H9 (cell line): ENCODE measurements around the gene GRIP2. TPM values are rescaled to one million over a fixed set of nuclear protein-coding genes. Genes with fewer than 3 reads are reported as not detected.

ENCODE experiments used
- DNase-seq: peaks from one replicate; pipeline ENCODE4 v3.0.0-alpha.2; 2017
- H2AFZ ChIP-seq: one replicate; pipeline ENCODE4 v1.6.1; 2013; ENCODE audit warnings: mild to moderate bottlenecking, low read length, control low read depth, moderate library complexity
- H2AK5ac ChIP-seq: 2 replicates; pipeline ENCODE4 v1.6.1; 2013; ENCODE audit warnings: low read length, control low read depth, mixed read lengths; ENCODE audit not compliant: insufficient read length
- H2BK120ac ChIP-seq: one replicate; pipeline ENCODE4 v1.6.1; 2013; ENCODE audit warnings: low read depth, mild to moderate bottlenecking, low read length, control low read depth, inconsistent platforms; ENCODE audit not compliant: poor library complexity, severe bottlenecking
- H2BK12ac ChIP-seq: 2 replicates; pipeline ENCODE4 v1.6.1; 2013; ENCODE audit warnings: low read length, control low read depth, mixed read lengths, low read depth; ENCODE audit not compliant: insufficient read length
- H2BK15ac ChIP-seq: 2 replicates; pipeline ENCODE4 v1.6.1; 2013; ENCODE audit warnings: low read depth, low read length, control low read depth
- H2BK20ac ChIP-seq: one replicate; pipeline ENCODE4 v1.6.1; 2013; ENCODE audit warnings: low read depth, mild to moderate bottlenecking, low read length, control low read depth, inconsistent platforms; ENCODE audit not compliant: poor library complexity, severe bottlenecking
- H2BK5ac ChIP-seq: 2 replicates; pipeline ENCODE4 v1.6.1; 2013; ENCODE audit warnings: low read length, control low read depth, mixed read lengths; ENCODE audit not compliant: insufficient read length
- H3K14ac ChIP-seq: 2 replicates; pipeline ENCODE4 v1.6.1; 2013; ENCODE audit warnings: low read length, control low read depth; ENCODE audit not compliant: insufficient read depth
- H3K18ac ChIP-seq: 2 replicates; pipeline ENCODE4 v1.6.1; 2013; ENCODE audit warnings: low read depth, mild to moderate bottlenecking, mixed read lengths, low read length, control low read depth; ENCODE audit not compliant: insufficient read length
- H3K23ac ChIP-seq: 2 replicates; pipeline ENCODE4 v1.6.1; 2013; ENCODE audit warnings: low read length, control low read depth, mixed read lengths, low read depth; ENCODE audit not compliant: insufficient read length
- H3K23me2 ChIP-seq: 2 replicates; pipeline ENCODE4 v1.6.1; 2013; ENCODE audit warnings: low read depth, mild to moderate bottlenecking, mixed read lengths, low read length, control low read depth; ENCODE audit not compliant: insufficient read length, poor library complexity, severe bottlenecking
- H3K27ac ChIP-seq: 2 replicates; pipeline ENCODE4 v1.5.1; 2013; ENCODE audit warnings: low read length, control low read depth, mixed read lengths, low read depth; ENCODE audit not compliant: insufficient read length
- H3K27me3 ChIP-seq: 2 replicates; pipeline ENCODE4 v1.6.1; 2013; ENCODE audit warnings: low read length, control low read depth, inconsistent platforms; ENCODE audit not compliant: insufficient read depth
- H3K4ac ChIP-seq: 2 replicates; pipeline ENCODE4 v1.6.1; 2013; ENCODE audit warnings: low read depth, mild to moderate bottlenecking, control low read depth, inconsistent platforms, low read length, moderate library complexity
- H3K4me1 ChIP-seq: 2 replicates; pipeline ENCODE4 v1.6.1; 2013; ENCODE audit warnings: low read length, control low read depth, inconsistent platforms; ENCODE audit not compliant: insufficient read depth
- H3K4me2 ChIP-seq: 2 replicates; pipeline ENCODE4 v1.6.1; 2013; ENCODE audit warnings: low read length, control low read depth, mixed read lengths; ENCODE audit not compliant: insufficient read length, insufficient read depth
- H3K56ac ChIP-seq: 2 replicates; pipeline ENCODE4 v1.6.1; 2013; ENCODE audit warnings: low read depth, mild to moderate bottlenecking, mixed read lengths, low read length, control low read depth; ENCODE audit not compliant: insufficient read length
- H3K79me1 ChIP-seq: 2 replicates; pipeline ENCODE4 v1.6.1; 2013; ENCODE audit warnings: low read depth, mild to moderate bottlenecking, moderate library complexity, low read length, control low read depth, inconsistent platforms; ENCODE audit not compliant: insufficient read depth, poor library complexity, severe bottlenecking
- H3K79me2 ChIP-seq: 2 replicates; pipeline ENCODE4 v1.6.1; 2013; ENCODE audit warnings: low read length, control low read depth, inconsistent platforms; ENCODE audit not compliant: insufficient read depth
- H3K9ac ChIP-seq: 2 replicates; pipeline ENCODE4 v1.6.1; 2013; ENCODE audit warnings: low read length, control low read depth, mixed read lengths; ENCODE audit not compliant: insufficient read length; ENCODE audit errors: extremely low read depth
- H3K9me3 ChIP-seq: one replicate; pipeline ENCODE4 v1.6.1; 2013; ENCODE audit warnings: low read depth, low read length, inconsistent platforms; ENCODE audit not compliant: control insufficient read depth
- H3T11ph ChIP-seq: one replicate; pipeline ENCODE4 v1.6.1; 2013; ENCODE audit warnings: mild to moderate bottlenecking, low read length, control low read depth, inconsistent platforms
- H4K20me1 ChIP-seq: one replicate; pipeline ENCODE4 v1.6.1; 2013; ENCODE audit not compliant: control insufficient read depth, insufficient read length, insufficient read depth
- H4K5ac ChIP-seq: 2 replicates; pipeline ENCODE4 v1.6.1; 2013; ENCODE audit warnings: low read depth, mild to moderate bottlenecking, mixed read lengths, low read length, control low read depth; ENCODE audit not compliant: insufficient read length
- H4K8ac ChIP-seq: replicated peaks from 2 replicates; pipeline ENCODE4 v1.6.1; 2013; ENCODE audit warnings: low read length, control low read depth, mixed read lengths, low read depth; ENCODE audit not compliant: insufficient read length
- H4K91ac ChIP-seq: 2 replicates; pipeline ENCODE4 v1.6.1; 2013; ENCODE audit warnings: low read depth, mild to moderate bottlenecking, moderate library complexity, mixed read lengths, low read length, control low read depth; ENCODE audit not compliant: insufficient read length
- H3K27ac Mint-ChIP-seq, 3 experiments: 2 replicates in 2 of 3; 3 replicates in 1 of 3; pipeline ENCODE4 v1.8.0; 2020 to 2021; ENCODE audit warnings: mixed read lengths in 3 of 3, mild to moderate bottlenecking in 1 of 3, moderate library complexity in 1 of 3
- H3K27me3 Mint-ChIP-seq: 2 replicates; pipeline ENCODE4 v1.8.0; 2021; ENCODE audit warnings: low read depth, mild to moderate bottlenecking, moderate library complexity, mixed read lengths
- H3K36me3 Mint-ChIP-seq, 3 experiments: 2 replicates in 2 of 3; 3 replicates in 1 of 3; pipeline ENCODE4 v1.8.0; 2020 to 2021; ENCODE audit warnings: low read depth in 3 of 3, mixed read lengths in 3 of 3; ENCODE audit not compliant: insufficient read depth in 1 of 3
- H3K4me1 Mint-ChIP-seq, 2 experiments: 2 replicates each; pipeline ENCODE4 v1.8.0; 2020; ENCODE audit warnings: mixed read lengths in 2 of 2
- H3K4me3 Mint-ChIP-seq, 2 experiments: 2 replicates in 1 of 2; 3 replicates in 1 of 2; pipeline ENCODE4 v1.8.0; 2020 to 2021; ENCODE audit warnings: mild to moderate bottlenecking in 2 of 2, mixed read lengths in 2 of 2, moderate library complexity in 1 of 2
- H3K9me3 Mint-ChIP-seq, 2 experiments: 2 replicates in 1 of 2; 3 replicates in 1 of 2; pipeline ENCODE4 v1.8.0; 2020; ENCODE audit warnings: mild to moderate bottlenecking in 2 of 2, mixed read lengths in 2 of 2, moderate library complexity in 1 of 2
- WGBS: extraction: QIAGEN DNeasy Blood & Tissue Kit; methylation state at CpG from one replicate; pipeline ENCODE4 v1.1.7; 2013; ENCODE audit warnings: missing lambda C conversion rate, low lambda C conversion rate, mixed read lengths; ENCODE audit not compliant: insufficient read length; ENCODE audit errors: extremely low coverage; 5-methylcytosine and 5-hydroxymethylcytosine counted together
- total RNA-seq: library from RNA; stranded (reverse); gene quantifications from 2 replicates; pipeline ENCODE4 v1.2.1, GENCODE V29; 2021
- TF ChIP-seq, protein P1 (sequence below): fragments of 200-600 bp; sonication (generic); conservative IDR thresholded peaks from 3 replicates; pipeline ENCODE4 v1.8.0; 2021; ENCODE audit warnings: antibody characterized with exemption, mild to moderate bottlenecking

GRIP2 gene
- total RNA-seq, 1 experiment from 2014 or later: 3.1 TPM

GRCh38 chr3:14576163-14576562 is 36.0 kb upstream of the GRIP2 start:
- no peak overlapping the region for H2AK5ac ChIP-seq
- no peaks in the 10 kb centered on the region for H3K79me1 ChIP-seq
- H2BK5ac ChIP-seq: no peak overlapping the region
- H3K18ac ChIP-seq: no peak overlapping the region
- no peak overlapping the region for H3K56ac ChIP-seq
- H4K20me1 ChIP-seq: peaks cover 6% of the 10 kb centered on the region
- H3K27me3 ChIP-seq: no peaks in the 10 kb centered on the region
- H4K91ac ChIP-seq: no peak overlapping the region
- no peaks in the 10 kb centered on the region for H3K23me2 ChIP-seq
- WGBS: no CpG with 5 or more reads among the region's 9 CpGs
- H2BK12ac ChIP-seq: no peak overlapping the region
- H3T11ph ChIP-seq: no peak overlapping the region
- H2BK20ac ChIP-seq: no peak overlapping the region
- Mint-ChIP-seq H3K27me3 (peaks cover 12% of the 10 kb centered on the region), H3K36me3 (peaks cover 0 to 2% (median 1%) of the 10 kb centered on the region in 3 experiments; a peak in 3 of 7 replicates), H3K4me3 (no peak overlapping the region), H3K27ac (0 out of 7 replicates have a peak overlapping the region, but pooled peaks of 1 of the 3 experiments have one; percentile 42), H3K9me3 (peaks cover 0 to 2% of the 10 kb centered on the region in 2 experiments; a peak in 2 of 5 replicates), H3K4me1 (peaks cover 7 to 8% of the 10 kb centered on the region in 2 experiments)
- H3K14ac ChIP-seq: no peak overlapping the region
- no peak overlapping the region for H3K4ac ChIP-seq
- H3K23ac ChIP-seq: no peak overlapping the region
- no peak overlapping the region for H3K27ac ChIP-seq
- H2BK120ac ChIP-seq: no peak overlapping the region
- no peak overlapping the region for H4K8ac ChIP-seq
- no peak overlapping the region for H3K9ac ChIP-seq
- no peaks in the 10 kb centered on the region for H3K9me3 ChIP-seq
- no peak overlapping the region for H2BK15ac ChIP-seq
- DNase-seq: no peak
- no peaks in the 10 kb centered on the region; the same call in 1 of the 2 replicates for H3K4me1 ChIP-seq
- H3K4me2 ChIP-seq: no peak overlapping the region
- no peak overlapping the region for H4K5ac ChIP-seq
- H2AFZ ChIP-seq: no peak overlapping the region
- TF ChIP-seq, protein P1, sequence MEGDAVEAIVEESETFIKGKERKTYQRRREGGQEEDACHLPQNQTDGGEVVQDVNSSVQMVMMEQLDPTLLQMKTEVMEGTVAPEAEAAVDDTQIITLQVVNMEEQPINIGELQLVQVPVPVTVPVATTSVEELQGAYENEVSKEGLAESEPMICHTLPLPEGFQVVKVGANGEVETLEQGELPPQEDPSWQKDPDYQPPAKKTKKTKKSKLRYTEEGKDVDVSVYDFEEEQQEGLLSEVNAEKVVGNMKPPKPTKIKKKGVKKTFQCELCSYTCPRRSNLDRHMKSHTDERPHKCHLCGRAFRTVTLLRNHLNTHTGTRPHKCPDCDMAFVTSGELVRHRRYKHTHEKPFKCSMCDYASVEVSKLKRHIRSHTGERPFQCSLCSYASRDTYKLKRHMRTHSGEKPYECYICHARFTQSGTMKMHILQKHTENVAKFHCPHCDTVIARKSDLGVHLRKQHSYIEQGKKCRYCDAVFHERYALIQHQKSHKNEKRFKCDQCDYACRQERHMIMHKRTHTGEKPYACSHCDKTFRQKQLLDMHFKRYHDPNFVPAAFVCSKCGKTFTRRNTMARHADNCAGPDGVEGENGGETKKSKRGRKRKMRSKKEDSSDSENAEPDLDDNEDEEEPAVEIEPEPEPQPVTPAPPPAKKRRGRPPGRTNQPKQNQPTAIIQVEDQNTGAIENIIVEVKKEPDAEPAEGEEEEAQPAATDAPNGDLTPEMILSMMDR: no peak
- no peaks in the 10 kb centered on the region for H3K79me2 ChIP-seq
